Putamen (tissue), 1 donor: Measurements from ENCODE around the gene PACRG.
"Not testable (repeated sequence)": the region's sequence is repeated elsewhere in the genome, so short reads cannot be mapped to it uniquely, and the experiment has no call there.

ENCODE experiments used
- DNase-seq: peaks from one replicate; pipeline ENCODE4 v3.0.0-alpha.2; 2016; ENCODE audit warnings: low spot score

Gene PACRG

GRCh38 chr6:162727322-162728182 is at the start of gene PACRG, which contains the start of gene PRKN:
Gene PACRG, plus strand, starts transcription at chr6:162727974.
Gene PRKN, minus strand, starts transcription at chr6:162727766.
- peak; percentile 98 for DNase-seq

GRCh38 chr6:162678896-162679295 is 48.9 kb upstream of the PACRG start:
- not testable (repeated sequence) for DNase-seq

GRCh38 chr6:162679681-162680080 is 48.1 kb upstream of the PACRG start:
- DNase-seq = no peak

GRCh38 chr6:162680367-162680766 is 47.4 kb upstream of the PACRG start:
- DNase-seq = no peak

GRCh38 chr6:162680871-162681270 is 46.9 kb upstream of the PACRG start:
- no peak for DNase-seq

GRCh38 chr6:162681447-162681846 is 46.3 kb upstream of the PACRG start:
- DNase-seq = no peak

GRCh38 chr6:162683135-162683534 is 44.6 kb upstream of the PACRG start:
- no peak for DNase-seq

GRCh38 chr6:162684052-162684451 is 43.7 kb upstream of the PACRG start:
- DNase-seq = no peak

- no peak for DNase-seq
These were observed 42.8 kb upstream of the PACRG start for GRCh38 chr6:162684961-162685360.

- no peak for DNase-seq
These were observed 42.2 kb upstream of the PACRG start for GRCh38 chr6:162685586-162685985.

- DNase-seq = no peak
These were observed 38.9 kb upstream of the PACRG start for GRCh38 chr6:162688751-162689345.

GRCh38 chr6:162690158-162690557 is 37.6 kb upstream of the PACRG start:
- DNase-seq = no peak

- no peak for DNase-seq
These were observed 29.8 kb upstream of the PACRG start for GRCh38 chr6:162697872-162698403.

GRCh38 chr6:162698440-162698839 is 29.3 kb upstream of the PACRG start:
- DNase-seq = no peak

- no peak for DNase-seq
These were observed 27.8 kb upstream of the PACRG start for GRCh38 chr6:162699961-162700360.

GRCh38 chr6:162700966-162701365 is 26.8 kb upstream of the PACRG start:
- no peak for DNase-seq

GRCh38 chr6:162701551-162701950 is 26.2 kb upstream of the PACRG start:
- DNase-seq = no peak

- peak; percentile 39 for DNase-seq
These were observed 25.3 kb upstream of the PACRG start for GRCh38 chr6:162702446-162702845.

- no peak for DNase-seq
These were observed 23.8 kb upstream of the PACRG start for GRCh38 chr6:162704001-162704400.

- DNase-seq = no peak
These were observed 22.0 kb upstream of the PACRG start for GRCh38 chr6:162705736-162706135.

GRCh38 chr6:162706232-162706631 is 21.5 kb upstream of the PACRG start:
- no peak for DNase-seq

- no peak for DNase-seq
These were observed 18.8 kb upstream of the PACRG start for GRCh38 chr6:162708971-162709370.

GRCh38 chr6:162709431-162709830 is 18.3 kb upstream of the PACRG start:
- no peak for DNase-seq
